GM18502 (cell line): Measurements from ENCODE around the gene FHOD3.

ENCODE experiments used
- ATAC-seq: cut with Tn5 transposase; IDR thresholded peaks from one replicate; pipeline ENCODE4 v1.9.1; 2021; ENCODE audit warnings: mild to moderate bottlenecking; ENCODE audit not compliant: unreplicated experiment, poor library complexity

The FHOD3 gene

GRCh38 chr18:36295214-36295613 is 2.3 kb upstream of the FHOD3 start:
- ATAC-seq, result no peak

- ATAC-seq, result no peak
Measured at GRCh38 chr18:36295880-36296301, 1.6 kb upstream of the FHOD3 start.

- peak; percentile 34 for ATAC-seq
Measured at GRCh38 chr18:36296650-36297416, 680 bp upstream of the FHOD3 start.

- peak; percentile 29 for ATAC-seq
Measured at GRCh38 chr18:36298126-36298741, 721 bp downstream of the FHOD3 start.

- ATAC-seq, result no peak
Measured at GRCh38 chr18:36299015-36299414, 1.5 kb downstream of the FHOD3 start.

GRCh38 chr18:36300211-36300610 is 2.7 kb downstream of the FHOD3 start:
- ATAC-seq, result no peak

GRCh38 chr18:36301884-36302283 is 4.4 kb downstream of the FHOD3 start:
- ATAC-seq, result no peak

- no peak for ATAC-seq
Measured at GRCh38 chr18:36302676-36303075, 5.2 kb downstream of the FHOD3 start.

- no peak for ATAC-seq
Measured at GRCh38 chr18:36303211-36303844, 5.8 kb downstream of the FHOD3 start.

GRCh38 chr18:36304723-36305122 is 7.2 kb downstream of the FHOD3 start:
- ATAC-seq, result no peak

GRCh38 chr18:36305375-36305774 is 7.9 kb downstream of the FHOD3 start:
- no peak for ATAC-seq

GRCh38 chr18:36307513-36307912 is 10.0 kb downstream of the FHOD3 start:
- ATAC-seq, result no peak

GRCh38 chr18:36308711-36309435 is 11.4 kb downstream of the FHOD3 start:
- ATAC-seq, result no peak

- no peak for ATAC-seq
Measured at GRCh38 chr18:36309436-36310391, 12.2 kb downstream of the FHOD3 start.

GRCh38 chr18:36311026-36311570 is 13.6 kb downstream of the FHOD3 start:
- no peak for ATAC-seq

GRCh38 chr18:36312806-36313395 is 15.4 kb downstream of the FHOD3 start:
- ATAC-seq, result no peak

- ATAC-seq, result no peak
Measured at GRCh38 chr18:36314098-36314497, 16.6 kb downstream of the FHOD3 start.

GRCh38 chr18:36314754-36315153 is 17.2 kb downstream of the FHOD3 start:
- no peak for ATAC-seq

- no peak for ATAC-seq
Measured at GRCh38 chr18:36315736-36316135, 18.2 kb downstream of the FHOD3 start.
